Neural progenitor cell (in vitro differentiated cells): ENCODE results near the gene SACM1L. TPM values are rescaled to one million over a fixed set of nuclear protein-coding genes. Genes with fewer than 3 reads are reported as not detected.
A peak's percentile ranks its signal among the peaks of the same experiment; 100 is the strongest.

Experiments
- DNase-seq: peaks from one replicate; pipeline ENCODE4 v3.0.0-alpha.2; 2016; ENCODE audit warnings: low spot score
- H2AFZ ChIP-seq: fragments of 200-600 bp; sonication (generic); replicated peaks from 2 replicates; pipeline ENCODE4 v1.6.1; 2016; ENCODE audit warnings: antibody characterized with exemption
- H3F3A ChIP-seq: fragments of 200-600 bp; sonication (generic); 2 replicates; pipeline ENCODE4 v1.6.1; 2016; ENCODE audit warnings: antibody characterized with exemption, low read depth
- H3K27ac ChIP-seq: fragments of 200-600 bp; sonication (generic); 2 replicates; pipeline ENCODE4 v1.5.1; 2016; ENCODE audit warnings: mild to moderate bottlenecking
- H3K27me3 ChIP-seq: fragments of 200-600 bp; sonication (generic); 2 replicates; pipeline ENCODE4 v1.6.1; 2016; ENCODE audit warnings: mild to moderate bottlenecking, moderate library complexity
- H3K36me3 ChIP-seq: fragments of 200-600 bp; sonication (generic); 2 replicates; pipeline ENCODE4 v1.5.1; 2016
- H3K4me1 ChIP-seq: fragments of 200-600 bp; sonication (generic); 2 replicates; pipeline ENCODE4 v1.6.1; 2016; ENCODE audit warnings: mixed run types
- H3K4me2 ChIP-seq: fragments of 200-600 bp; sonication (generic); 2 replicates; pipeline ENCODE4 v1.6.1; 2016
- H3K4me3 ChIP-seq: fragments of 200-600 bp; sonication (generic); 2 replicates; pipeline ENCODE4 v1.5.1; 2016
- H3K79me2 ChIP-seq: fragments of 200-600 bp; sonication (generic); 2 replicates; pipeline ENCODE4 v1.6.1; 2016; ENCODE audit warnings: low read depth
- H3K9ac ChIP-seq: fragments of 200-600 bp; sonication (generic); 2 replicates; pipeline ENCODE4 v1.6.1; 2016
- H3K9me3 ChIP-seq: fragments of 200-600 bp; sonication (generic); 2 replicates; pipeline ENCODE4 v1.5.1; 2016; ENCODE audit warnings: low read depth
- H4K20me1 ChIP-seq: fragments of 200-600 bp; sonication (generic); 2 replicates; pipeline ENCODE4 v1.6.1; 2016; ENCODE audit warnings: low read depth
- H3K27ac Mint-ChIP-seq: 3 replicates; pipeline ENCODE4 v1.8.0; 2021; ENCODE audit warnings: mixed read lengths
- H3K27me3 Mint-ChIP-seq: 2 replicates; pipeline ENCODE4 v1.8.0; 2022; ENCODE audit warnings: low read depth, mild to moderate bottlenecking, inconsistent platforms, moderate library complexity, mixed read lengths; ENCODE audit not compliant: insufficient read depth
- H3K36me3 Mint-ChIP-seq: 3 replicates; pipeline ENCODE4 v1.8.0; 2021; ENCODE audit warnings: mixed read lengths
- H3K4me1 Mint-ChIP-seq: 3 replicates; pipeline ENCODE4 v1.8.0; 2021; ENCODE audit warnings: mixed read lengths
- H3K4me3 Mint-ChIP-seq: 3 replicates; pipeline ENCODE4 v1.8.0; 2021; ENCODE audit warnings: mild to moderate bottlenecking, moderate library complexity, mixed read lengths
- H3K9me3 Mint-ChIP-seq: 3 replicates; pipeline ENCODE4 v1.8.0; 2020; ENCODE audit warnings: mixed read lengths
- EZH2 ChIP-seq: fragments of 200-600 bp; sonication (generic); IDR thresholded peaks from 2 replicates; pipeline ENCODE4 v1.6.1; 2017; ENCODE audit warnings: antibody characterized with exemption, mild to moderate bottlenecking, moderate library complexity
- EZH2phosphoT487 ChIP-seq: fragments of 200-600 bp; sonication (generic); IDR thresholded peaks from 2 replicates; pipeline ENCODE4 v1.6.1; 2017; ENCODE audit warnings: antibody characterized with exemption
- total RNA-seq: library from RNA; depleted of rRNA; stranded (reverse); fragments of >200 nt; gene quantifications from 2 replicates; pipeline ENCODE4 v1.2.3, GENCODE V29; 2015; ENCODE audit warnings: low replicate concordance
- TF ChIP-seq, protein P1 (sequence below): fragments of 200-600 bp; sonication (generic); IDR thresholded peaks from 2 replicates; pipeline ENCODE4 v1.5.1; 2017; ENCODE audit warnings: antibody characterized with exemption, mild to moderate bottlenecking

SACM1L gene
- total RNA-seq, 1 donor from 2014 or later: 61.8 TPM

DNA sequence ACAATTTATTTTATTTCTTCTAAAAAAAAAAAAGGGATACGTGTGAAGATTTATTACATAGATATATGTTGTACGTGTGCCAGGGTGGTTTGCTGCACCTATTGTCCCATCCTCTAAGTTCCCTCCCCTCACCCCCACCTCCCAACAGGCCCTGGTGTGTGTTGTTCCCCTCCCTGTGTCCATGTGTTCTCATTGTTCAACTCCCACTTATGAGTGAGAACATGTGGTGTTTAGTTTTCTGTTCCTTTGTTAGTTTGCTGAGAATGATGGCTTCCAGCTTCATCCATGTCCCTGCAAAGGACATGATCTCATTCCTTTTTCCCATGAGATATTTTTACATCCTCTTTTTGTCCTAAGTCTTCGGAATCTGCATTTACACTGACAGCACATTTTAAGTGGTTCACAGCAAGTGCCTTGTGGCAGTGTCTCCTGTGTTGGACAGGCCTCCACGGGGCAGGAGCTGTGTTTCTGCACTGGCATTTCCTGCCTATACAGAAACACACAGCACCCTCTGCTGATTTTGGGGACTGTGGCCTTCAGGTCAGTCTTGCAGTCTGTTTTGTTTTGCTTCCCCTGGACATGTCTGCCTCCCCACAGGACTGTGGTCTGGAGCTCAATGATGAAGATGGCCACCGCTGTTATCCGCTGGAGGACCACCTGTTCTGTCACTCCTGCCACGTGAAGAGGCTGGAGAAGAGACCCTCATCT is 12.7 kb upstream of the SACM1L start:
- H3K9me3 Mint-ChIP-seq: no peaks in the 10 kb centered on the region
- peak overlapping the region; percentile 48 for H3K27ac Mint-ChIP-seq
- H3K4me1 Mint-ChIP-seq: peaks cover 4% of the 10 kb centered on the region
- Histone ChIP-seq H3K9ac (no peak overlapping the region), H4K20me1 (no peaks in the 10 kb centered on the region), H3K79me2 (no peaks in the 10 kb centered on the region), H2AFZ (no peak overlapping the region), H3K9me3 (no peaks in the 10 kb centered on the region), H3K27me3 (no peaks in the 10 kb centered on the region), H3K4me3 (no peak overlapping the region), H3K4me1 (no peaks in the 10 kb centered on the region), H3K27ac (no peak overlapping the region), H3F3A (no peaks in the 10 kb centered on the region), H3K36me3 (no peaks in the 10 kb centered on the region), H3K4me2 (no peak overlapping the region)
- no peak overlapping the region for H3K4me3 Mint-ChIP-seq
- TF ChIP-seq EZH2phosphoT487 (no peak), EZH2 (no peak)
- TF ChIP-seq, protein P1, sequence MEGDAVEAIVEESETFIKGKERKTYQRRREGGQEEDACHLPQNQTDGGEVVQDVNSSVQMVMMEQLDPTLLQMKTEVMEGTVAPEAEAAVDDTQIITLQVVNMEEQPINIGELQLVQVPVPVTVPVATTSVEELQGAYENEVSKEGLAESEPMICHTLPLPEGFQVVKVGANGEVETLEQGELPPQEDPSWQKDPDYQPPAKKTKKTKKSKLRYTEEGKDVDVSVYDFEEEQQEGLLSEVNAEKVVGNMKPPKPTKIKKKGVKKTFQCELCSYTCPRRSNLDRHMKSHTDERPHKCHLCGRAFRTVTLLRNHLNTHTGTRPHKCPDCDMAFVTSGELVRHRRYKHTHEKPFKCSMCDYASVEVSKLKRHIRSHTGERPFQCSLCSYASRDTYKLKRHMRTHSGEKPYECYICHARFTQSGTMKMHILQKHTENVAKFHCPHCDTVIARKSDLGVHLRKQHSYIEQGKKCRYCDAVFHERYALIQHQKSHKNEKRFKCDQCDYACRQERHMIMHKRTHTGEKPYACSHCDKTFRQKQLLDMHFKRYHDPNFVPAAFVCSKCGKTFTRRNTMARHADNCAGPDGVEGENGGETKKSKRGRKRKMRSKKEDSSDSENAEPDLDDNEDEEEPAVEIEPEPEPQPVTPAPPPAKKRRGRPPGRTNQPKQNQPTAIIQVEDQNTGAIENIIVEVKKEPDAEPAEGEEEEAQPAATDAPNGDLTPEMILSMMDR: no peak
- no peak for DNase-seq
- H3K36me3 Mint-ChIP-seq: peaks cover 26% of the 10 kb centered on the region
- peaks cover 2% of the 10 kb centered on the region for H3K27me3 Mint-ChIP-seq

DNA sequence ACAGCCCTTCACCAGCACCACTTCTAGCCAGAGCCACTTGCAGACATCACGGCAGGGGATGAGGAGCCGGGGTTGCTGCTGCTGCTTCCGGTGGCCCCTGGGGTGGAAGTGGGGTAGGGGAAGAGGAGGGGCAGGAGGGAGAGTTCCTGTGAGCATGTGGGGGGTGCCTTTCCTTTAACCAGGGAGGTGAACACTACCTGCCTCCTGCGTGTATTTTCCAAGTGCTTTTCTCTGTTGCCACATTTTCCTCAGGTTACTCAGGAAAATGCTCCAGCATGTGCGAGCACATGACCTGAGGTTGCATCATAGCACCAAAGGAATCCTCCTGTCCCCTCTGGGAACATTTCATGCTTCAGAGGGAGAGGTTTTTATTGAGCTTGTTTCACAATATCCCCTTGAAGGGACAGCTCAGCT is 12.2 kb upstream of the SACM1L start:
- Histone ChIP-seq H3K79me2 (no peaks in the 10 kb centered on the region), H3K4me1 (no peaks in the 10 kb centered on the region), H3K4me2 (no peak overlapping the region), H4K20me1 (no peaks in the 10 kb centered on the region), H3K27ac (no peak overlapping the region), H3K9ac (no peak overlapping the region), H3F3A (no peaks in the 10 kb centered on the region), H3K36me3 (no peaks in the 10 kb centered on the region), H3K27me3 (no peaks in the 10 kb centered on the region), H3K4me3 (no peak overlapping the region), H3K9me3 (no peaks in the 10 kb centered on the region), H2AFZ (no peak overlapping the region)
- Mint-ChIP-seq H3K9me3 (no peaks in the 10 kb centered on the region), H3K36me3 (peaks cover 29% of the 10 kb centered on the region), H3K27me3 (peaks cover 2% of the 10 kb centered on the region), H3K4me1 (peaks cover 4% of the 10 kb centered on the region), H3K27ac (no peak overlapping the region), H3K4me3 (no peak overlapping the region)
- no peak for DNase-seq
- TF ChIP-seq, protein P1: no peak
- TF ChIP-seq EZH2phosphoT487 (no peak), EZH2 (no peak)

DNA sequence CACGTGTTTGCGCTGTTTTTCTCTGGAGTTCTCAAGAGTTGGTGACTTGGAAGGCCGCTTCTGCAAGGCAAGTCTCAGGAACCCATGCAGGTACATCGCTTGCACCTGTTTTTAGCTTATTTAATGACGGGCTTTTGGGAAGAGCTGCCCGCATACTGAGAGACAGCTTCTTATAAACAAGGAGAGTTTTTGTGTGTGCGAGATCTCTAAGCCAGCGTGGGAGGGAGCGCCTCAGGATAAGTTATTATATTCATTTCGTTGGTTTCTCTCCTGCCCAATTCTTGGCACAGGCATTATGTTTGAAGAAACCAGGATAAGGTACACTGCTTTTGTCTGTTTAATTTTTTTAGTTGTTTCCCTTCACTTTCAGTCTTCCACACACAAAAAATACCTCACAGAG is 11.4 kb upstream of the SACM1L start:
- no peak overlapping the region for H3K4me3 ChIP-seq
- no peak overlapping the region for H3K27ac ChIP-seq
- TF ChIP-seq EZH2phosphoT487: no peak
- TF ChIP-seq, protein P1: no peak
- Mint-ChIP-seq H3K4me3 (no peak overlapping the region), H3K4me1 (peaks cover 4% of the 10 kb centered on the region), H3K9me3 (peaks cover 1% of the 10 kb centered on the region), H3K27ac (no peak overlapping the region), H3K27me3 (peaks cover 2% of the 10 kb centered on the region), H3K36me3 (peaks cover 27% of the 10 kb centered on the region)
- H2AFZ ChIP-seq: no peak overlapping the region
- H3K4me1 ChIP-seq: no peaks in the 10 kb centered on the region
- H3K9me3 ChIP-seq: no peaks in the 10 kb centered on the region
- H3K79me2 ChIP-seq: no peaks in the 10 kb centered on the region
- no peaks in the 10 kb centered on the region for H3K36me3 ChIP-seq
- H3K4me2 ChIP-seq: no peak overlapping the region
- H3K9ac ChIP-seq: no peak overlapping the region
- H4K20me1 ChIP-seq: no peaks in the 10 kb centered on the region
- no peaks in the 10 kb centered on the region for H3F3A ChIP-seq
- no peak for DNase-seq
- no peaks in the 10 kb centered on the region for H3K27me3 ChIP-seq
